KMS-11 (cell line): ENCODE measurements around the gene CORO6.
A peak's percentile ranks its signal among the peaks of the same experiment; 100 is the strongest.

ENCODE experiments used
- H2AFZ ChIP-seq: fragments of 200-600 bp; sonication (generic); 2 replicates; pipeline ENCODE4 v1.6.1; 2016; ENCODE audit warnings: antibody characterized with exemption, mixed run types, low read depth
- H3K27ac ChIP-seq: fragments of 200-600 bp; sonication (generic); 2 replicates; pipeline ENCODE4 v1.6.1; 2016; ENCODE audit warnings: mild to moderate bottlenecking, mixed run types
- H3K27me3 ChIP-seq: fragments of 200-600 bp; sonication (generic); 2 replicates; pipeline ENCODE4 v1.6.1; 2017; ENCODE audit warnings: mild to moderate bottlenecking, low read depth, mixed run types, moderate library complexity; ENCODE audit not compliant: insufficient read depth
- H3K36me3 ChIP-seq: fragments of 200-600 bp; sonication (generic); 2 replicates; pipeline ENCODE4 v1.6.1; 2017; ENCODE audit warnings: mild to moderate bottlenecking, mixed run types; ENCODE audit not compliant: insufficient read depth
- H3K4me1 ChIP-seq: fragments of 200-600 bp; sonication (generic); 2 replicates; pipeline ENCODE4 v1.6.1; 2016; ENCODE audit warnings: mild to moderate bottlenecking, low read depth, mixed run types; ENCODE audit not compliant: poor library complexity, severe bottlenecking
- H3K4me2 ChIP-seq: fragments of 200-600 bp; sonication (generic); 2 replicates; pipeline ENCODE4 v1.7.0; 2016; ENCODE audit warnings: mild to moderate bottlenecking, mixed run types
- H3K4me3 ChIP-seq: fragments of 200-600 bp; sonication (generic); IDR thresholded peaks from 2 replicates; pipeline ENCODE4 v1.6.1; 2017; ENCODE audit warnings: low read depth, low read length, mixed read lengths; ENCODE audit not compliant: insufficient read depth
- H3K79me2 ChIP-seq: fragments of 200-600 bp; sonication (generic); 2 replicates; pipeline ENCODE4 v1.6.1; 2016; ENCODE audit warnings: low read depth, mixed run types; ENCODE audit not compliant: insufficient read depth
- H3K9ac ChIP-seq: fragments of 200-600 bp; sonication (generic); 2 replicates; pipeline ENCODE4 v1.6.1; 2016; ENCODE audit warnings: mild to moderate bottlenecking, mixed run types
- H4K20me1 ChIP-seq: fragments of 200-600 bp; sonication (generic); 2 replicates; pipeline ENCODE4 v1.6.1; 2016; ENCODE audit warnings: mild to moderate bottlenecking, mixed run types; ENCODE audit not compliant: insufficient read depth
- CTCF ChIP-seq: fragments of 200-600 bp; sonication (generic); conservative IDR thresholded peaks from 2 replicates; pipeline ENCODE4 v1.6.1; 2017; ENCODE audit warnings: low read depth, mild to moderate bottlenecking, antibody characterized with exemption, low read length, moderate library complexity, mixed read lengths

The CORO6 gene

GRCh38 chr17:29643817-29644160 lies 21.1 kb upstream of the CORO6 start:
- no peak overlapping the region for H3K9ac ChIP-seq
- H3K36me3 ChIP-seq = no peaks in the 10 kb centered on the region
- no peak overlapping the region for H3K4me2 ChIP-seq
- no peaks in the 10 kb centered on the region for H3K27me3 ChIP-seq
- no peak overlapping the region for H3K4me3 ChIP-seq
- H3K4me1 ChIP-seq = peaks cover 28% of the 10 kb centered on the region
- H3K27ac ChIP-seq = no peak overlapping the region
- no peaks in the 10 kb centered on the region for H4K20me1 ChIP-seq
- H2AFZ ChIP-seq = no peak overlapping the region
- TF ChIP-seq CTCF = no peak
- H3K79me2 ChIP-seq = no peaks in the 10 kb centered on the region

DNA sequence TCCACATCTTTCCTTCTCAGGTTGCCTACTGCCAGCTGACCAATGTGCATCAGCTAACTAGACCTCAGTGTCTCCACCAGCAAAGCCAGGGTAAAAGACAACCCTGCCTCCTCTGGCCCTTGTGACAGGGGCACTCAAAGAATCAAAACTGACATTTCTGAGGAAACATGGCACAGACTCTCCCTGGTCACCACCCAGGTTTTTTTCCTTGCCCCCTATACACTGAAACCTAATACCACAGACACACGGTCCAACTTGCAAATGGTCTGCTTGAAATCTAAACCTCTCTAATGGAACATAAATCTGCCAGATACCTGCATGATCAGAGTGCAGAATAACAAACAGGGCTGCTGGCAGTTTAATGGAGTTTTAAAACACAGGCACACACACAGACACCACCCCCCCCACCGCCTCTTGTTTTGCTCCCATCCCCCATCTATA lies 19.5 kb upstream of the CORO6 start:
- Histone ChIP-seq H3K36me3 (no peaks in the 10 kb centered on the region), H3K9ac (no peak overlapping the region), H2AFZ (no peak overlapping the region), H3K4me1 (peaks cover 32% of the 10 kb centered on the region), H3K4me2 (no peak overlapping the region), H3K27me3 (no peaks in the 10 kb centered on the region), H3K27ac (no peak overlapping the region), H3K4me3 (no peak overlapping the region), H4K20me1 (no peaks in the 10 kb centered on the region), H3K79me2 (no peaks in the 10 kb centered on the region)
- TF ChIP-seq CTCF = no peak

- no peak overlapping the region for H3K27ac ChIP-seq
- H3K79me2 ChIP-seq = no peaks in the 10 kb centered on the region
- H2AFZ ChIP-seq = no peak overlapping the region
- H3K4me3 ChIP-seq = no peak overlapping the region
- no peaks in the 10 kb centered on the region for H4K20me1 ChIP-seq
- H3K4me2 ChIP-seq = no peak overlapping the region
- H3K9ac ChIP-seq = no peak overlapping the region
- no peaks in the 10 kb centered on the region for H3K27me3 ChIP-seq
- TF ChIP-seq CTCF = no peak
- H3K36me3 ChIP-seq = no peaks in the 10 kb centered on the region
- peaks cover 32% of the 10 kb centered on the region for H3K4me1 ChIP-seq
Measured at GRCh38 chr17:29640981-29641642, 18.4 kb upstream of the CORO6 start.

DNA sequence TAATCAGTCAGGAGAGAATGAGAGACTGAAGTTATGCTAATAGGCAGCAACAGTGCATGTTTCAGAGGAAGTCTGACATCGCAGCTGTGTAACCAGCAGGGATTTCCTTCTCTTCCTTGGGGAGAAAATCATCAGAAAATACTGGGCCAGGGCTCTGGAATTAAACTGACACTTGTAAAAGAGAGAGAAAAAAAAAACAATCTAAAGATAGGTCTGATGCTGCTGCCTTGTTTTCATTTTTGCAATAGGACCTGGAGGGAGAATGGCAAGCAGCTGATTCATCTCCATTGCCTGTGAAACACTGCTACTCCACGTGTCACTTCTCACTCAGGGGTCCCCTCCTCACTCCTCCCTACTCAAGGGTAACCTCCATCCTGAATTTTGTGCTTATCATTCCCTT lies 17.7 kb upstream of the CORO6 start:
- no peaks in the 10 kb centered on the region for H4K20me1 ChIP-seq
- no peak overlapping the region for H2AFZ ChIP-seq
- H3K4me1 ChIP-seq = peaks cover 32% of the 10 kb centered on the region
- H3K9ac ChIP-seq = no peak overlapping the region
- no peak overlapping the region for H3K27ac ChIP-seq
- peak overlapping the region; percentile 49; the same call in 1 of the 2 replicates for H3K4me2 ChIP-seq
- H3K36me3 ChIP-seq = no peaks in the 10 kb centered on the region
- H3K4me3 ChIP-seq = no peak overlapping the region
- no peaks in the 10 kb centered on the region for H3K79me2 ChIP-seq
- no peak for TF ChIP-seq CTCF
- no peaks in the 10 kb centered on the region for H3K27me3 ChIP-seq
